ENCODE measurements around the gene RRAGD.

DNA sequence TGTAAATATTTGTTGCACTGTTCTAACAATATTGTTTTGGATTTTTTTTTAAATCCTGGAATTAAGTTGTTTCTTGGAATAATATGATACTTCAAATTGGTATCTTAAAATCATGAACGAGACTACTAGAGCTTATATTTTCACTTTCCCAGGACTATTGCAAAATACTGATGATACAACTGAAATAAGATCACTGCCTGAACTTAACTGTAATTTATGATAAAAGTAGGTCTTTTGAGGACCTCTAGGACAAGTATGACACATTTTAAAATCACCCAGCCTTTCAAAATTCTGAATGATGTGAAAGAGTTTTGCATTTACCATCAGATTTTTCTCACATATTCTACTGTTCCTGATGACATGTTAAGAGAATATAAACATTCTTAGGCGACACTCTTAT is 50.9 kb downstream of the RRAGD start:
- TF ChIP-seq CTCF (IDR thresholded peaks at IDR 0.05; ENCODE audit: poor library complexity): no peak
- no peak for TF ChIP-seq EZH2 (IDR thresholded peaks at IDR 0.05; ENCODE audit: borderline replicate concordance)

Measured in hepatocyte (in vitro differentiated cells).